Osteoblast (primary cell): ENCODE data around the gene ADAM30. TPM values are rescaled to one million over a fixed set of nuclear protein-coding genes. Genes with fewer than 3 reads are reported as not detected.
A peak's percentile ranks its signal among the peaks of the same experiment; 100 is the strongest.

Source experiments
- DNase-seq: peaks from one replicate; pipeline ENCODE4 v3.0.0; 2011; ENCODE audit warnings: low spot score, mixed read lengths; ENCODE audit not compliant: insufficient read length; ENCODE audit errors: missing footprints
- H2AFZ ChIP-seq: 2 replicates; pipeline ENCODE4 v1.6.0; 2011; ENCODE audit warnings: mild to moderate bottlenecking, low read length
- H3K27ac ChIP-seq: 2 replicates; pipeline ENCODE4 v1.5.1; 2011; ENCODE audit warnings: mild to moderate bottlenecking, low read depth, low read length, moderate library complexity
- H3K27me3 ChIP-seq: 2 replicates; pipeline ENCODE4 v1.6.0; 2012; ENCODE audit warnings: mild to moderate bottlenecking, control low read depth, inconsistent platforms, low read length, moderate library complexity; ENCODE audit not compliant: insufficient read depth
- H3K36me3 ChIP-seq: 2 replicates; pipeline ENCODE4 v1.5.1; 2011; ENCODE audit warnings: mild to moderate bottlenecking, low read length, control low read depth, moderate library complexity; ENCODE audit not compliant: insufficient read depth
- H3K4me1 ChIP-seq: 2 replicates; pipeline ENCODE4 v1.5.1; 2011; ENCODE audit warnings: mild to moderate bottlenecking, low read length, control low read depth, moderate library complexity; ENCODE audit not compliant: insufficient read depth
- H3K4me2 ChIP-seq: 2 replicates; pipeline ENCODE4 v1.6.0; 2011; ENCODE audit warnings: mild to moderate bottlenecking, low read length; ENCODE audit not compliant: insufficient read depth
- H3K4me3 ChIP-seq: fragments of 200-600 bp; sonication (generic); 3 replicates; pipeline ENCODE4 v1.5.1; 2012; ENCODE audit warnings: mild to moderate bottlenecking, low read length, inconsistent platforms; ENCODE audit not compliant: insufficient read depth
- H3K79me2 ChIP-seq: 2 replicates; pipeline ENCODE4 v1.6.0; 2012; ENCODE audit warnings: mild to moderate bottlenecking, low read length, control low read depth, inconsistent platforms; ENCODE audit not compliant: insufficient read depth
- H3K9me3 ChIP-seq: 2 replicates; pipeline ENCODE4 v1.5.1; 2011; ENCODE audit warnings: low read depth, low read length, control low read depth
- H4K20me1 ChIP-seq: 2 replicates; pipeline ENCODE4 v1.6.0; 2012; ENCODE audit warnings: mild to moderate bottlenecking, low read length, control low read depth; ENCODE audit not compliant: insufficient read depth
- CTCF ChIP-seq: IDR thresholded peaks from 2 replicates; pipeline ENCODE4 v1.5.1; 2011; ENCODE audit warnings: mild to moderate bottlenecking, low read depth, low read length, moderate library complexity; ENCODE audit errors: extremely low read depth
- total RNA-seq: library from RNA; depleted of rRNA; stranded (reverse); fragments of >200 nt; gene quantifications from 2 replicates; pipeline ENCODE4 v1.2.3, GENCODE V29; 2012

Gene ADAM30
- total RNA-seq, 1 donor, result not detected

- Histone ChIP-seq H3K36me3 (no peaks in the 10 kb centered on the region), H3K27me3 (peaks cover 7% of the 10 kb centered on the region), H3K79me2 (no peaks in the 10 kb centered on the region), H3K4me1 (no peaks in the 10 kb centered on the region), H3K4me3 (no peak overlapping the region), H2AFZ (no peak overlapping the region), H3K9me3 (no peaks in the 10 kb centered on the region), H4K20me1 (no peaks in the 10 kb centered on the region), H3K4me2 (no peak overlapping the region), H3K27ac (no peak overlapping the region)
- TF ChIP-seq CTCF, result no peak
- no peak for DNase-seq
Observed at GRCh38 chr1:119895102-119895501, 1.2 kb downstream of the ADAM30 start.

- Histone ChIP-seq H3K27me3 (peaks cover 7% of the 10 kb centered on the region), H2AFZ (peak overlapping the region; percentile 2), H3K4me1 (no peaks in the 10 kb centered on the region), H4K20me1 (no peaks in the 10 kb centered on the region), H3K4me2 (no peak overlapping the region), H3K9me3 (no peaks in the 10 kb centered on the region), H3K27ac (no peak overlapping the region), H3K4me3 (no peak overlapping the region), H3K36me3 (no peaks in the 10 kb centered on the region), H3K79me2 (no peaks in the 10 kb centered on the region)
- TF ChIP-seq CTCF, result no peak
- DNase-seq, result no peak
Observed at GRCh38 chr1:119893827-119894700, 2.3 kb downstream of the ADAM30 start.

GRCh38 chr1:119893238-119893791 is 3.0 kb downstream of the ADAM30 start:
- no peak overlapping the region for H2AFZ ChIP-seq
- peaks cover 4% of the 10 kb centered on the region for H3K27me3 ChIP-seq
- no peaks in the 10 kb centered on the region for H3K36me3 ChIP-seq
- H3K79me2 ChIP-seq, result no peaks in the 10 kb centered on the region
- H3K4me1 ChIP-seq, result no peaks in the 10 kb centered on the region
- H3K4me3 ChIP-seq, result no peak overlapping the region
- no peaks in the 10 kb centered on the region for H3K9me3 ChIP-seq
- TF ChIP-seq CTCF, result no peak
- no peak overlapping the region for H3K4me2 ChIP-seq
- no peaks in the 10 kb centered on the region for H4K20me1 ChIP-seq
- H3K27ac ChIP-seq, result no peak overlapping the region
- no peak for DNase-seq

- Histone ChIP-seq H3K9me3 (no peaks in the 10 kb centered on the region), H2AFZ (no peak overlapping the region), H3K4me2 (no peak overlapping the region), H3K4me1 (no peaks in the 10 kb centered on the region), H3K36me3 (no peaks in the 10 kb centered on the region), H3K4me3 (no peak overlapping the region), H3K79me2 (no peaks in the 10 kb centered on the region), H4K20me1 (no peaks in the 10 kb centered on the region), H3K27ac (no peak overlapping the region), H3K27me3 (no peaks in the 10 kb centered on the region)
- DNase-seq, result no peak
- TF ChIP-seq CTCF, result no peak
Observed at GRCh38 chr1:119891386-119891785, 4.9 kb downstream of the ADAM30 start.
